COLO829 (cell line): ENCODE data around the gene HSBP1L1.

Experiments used
- DNase-seq: peaks from one replicate; pipeline ENCODE4 v3.0.0; 2012; ENCODE audit warnings: low spot score

HSBP1L1 gene

DNA sequence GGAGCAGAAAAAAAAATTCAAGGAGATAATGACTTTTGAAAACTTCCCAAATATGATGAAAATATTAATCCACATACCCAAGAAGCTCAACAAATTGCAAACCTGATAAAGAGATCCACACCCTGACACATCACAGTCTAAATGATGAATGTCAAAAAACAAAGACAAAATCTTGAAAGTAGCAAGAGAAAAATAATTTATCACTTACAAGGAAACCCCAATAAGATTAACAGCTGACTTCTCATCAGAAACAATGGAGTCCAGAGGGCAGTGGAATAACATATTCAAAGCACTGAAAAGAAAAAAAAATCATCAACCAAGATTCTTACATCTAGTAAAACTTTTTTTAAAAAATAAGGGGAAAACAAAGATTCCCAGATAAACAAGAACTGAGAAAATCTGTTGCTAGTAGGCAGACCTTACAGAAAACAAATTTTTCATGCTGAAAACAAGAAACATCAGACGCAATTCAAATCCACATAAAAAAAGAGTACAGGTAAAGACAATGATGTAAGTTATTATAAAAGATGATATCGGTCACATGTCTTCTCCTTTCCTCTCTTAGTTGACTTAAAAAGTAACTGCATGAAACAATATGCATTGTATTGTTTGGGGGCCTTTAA lies 34.3 kb upstream of the HSBP1L1 start:
- no peak for DNase-seq

GRCh38 chr18:79931475-79931874 lies 33.0 kb upstream of the HSBP1L1 start:
- DNase-seq = no peak

DNA sequence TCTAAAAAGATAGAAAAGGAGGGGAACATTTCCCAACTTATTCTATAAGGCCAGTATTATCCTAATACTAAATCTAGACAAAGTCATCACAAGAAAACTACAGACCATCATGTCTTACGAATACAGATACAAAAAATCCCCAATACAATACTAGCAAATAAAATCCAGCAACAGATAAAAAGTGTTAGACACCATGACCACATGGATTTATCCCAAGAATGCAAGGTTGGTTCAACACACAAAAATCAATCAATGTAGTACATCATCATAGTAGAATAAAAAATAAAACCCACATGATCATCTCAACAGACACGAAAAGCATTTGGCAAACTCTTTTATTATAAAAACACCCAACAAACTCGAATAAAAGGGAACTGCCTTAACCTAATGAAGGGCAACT lies 31.5 kb upstream of the HSBP1L1 start:
- no peak for DNase-seq

- DNase-seq = no peak
Observed at GRCh38 chr18:79933765-79934164, 30.7 kb upstream of the HSBP1L1 start.

GRCh38 chr18:79934311-79935097 lies 29.9 kb upstream of the HSBP1L1 start:
- no peak for DNase-seq

GRCh38 chr18:79935098-79935480 lies 29.4 kb upstream of the HSBP1L1 start:
- DNase-seq = no peak

DNA sequence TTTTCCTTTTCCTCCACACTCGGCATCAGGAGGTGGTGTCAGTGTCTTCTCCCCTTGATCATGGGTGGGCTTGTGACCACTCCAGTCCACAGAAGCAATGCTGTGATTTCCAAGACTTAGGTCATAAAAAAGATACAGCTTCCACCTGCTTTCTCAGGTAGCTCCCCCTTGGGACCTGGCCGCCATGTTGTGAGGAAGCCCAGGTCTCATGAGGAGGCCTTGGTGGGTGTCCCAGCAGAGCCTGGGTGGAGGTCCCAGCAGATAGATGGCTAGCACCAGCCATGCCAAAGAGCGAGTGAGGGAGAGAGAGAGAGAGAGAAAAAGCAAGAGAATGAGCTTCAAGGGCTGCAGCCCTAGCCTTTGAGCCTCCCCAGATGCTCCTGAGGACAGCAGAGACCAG lies 28.9 kb upstream of the HSBP1L1 start:
- no peak for DNase-seq

GRCh38 chr18:79935925-79936324 lies 28.5 kb upstream of the HSBP1L1 start:
- no peak for DNase-seq

DNA sequence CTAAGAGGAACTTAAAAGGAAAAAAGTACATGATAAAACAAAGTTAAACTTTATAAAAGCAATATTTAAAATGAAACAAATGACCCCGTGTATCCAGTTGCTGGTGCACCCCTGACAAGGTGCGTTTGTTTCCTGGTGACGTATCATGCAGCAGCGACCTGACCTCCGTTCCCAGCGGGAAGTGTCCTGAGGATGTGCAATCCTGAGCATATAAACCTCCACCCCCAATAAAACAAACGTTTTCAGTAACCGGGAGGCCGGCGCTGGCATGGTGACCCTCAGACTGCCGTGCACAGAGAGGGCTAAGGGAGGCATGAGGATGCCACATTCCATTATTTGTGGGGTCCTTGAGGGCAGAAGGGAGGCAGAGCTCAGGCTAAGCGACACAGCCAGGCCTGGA lies 27.8 kb upstream of the HSBP1L1 start:
- DNase-seq = no peak

DNA sequence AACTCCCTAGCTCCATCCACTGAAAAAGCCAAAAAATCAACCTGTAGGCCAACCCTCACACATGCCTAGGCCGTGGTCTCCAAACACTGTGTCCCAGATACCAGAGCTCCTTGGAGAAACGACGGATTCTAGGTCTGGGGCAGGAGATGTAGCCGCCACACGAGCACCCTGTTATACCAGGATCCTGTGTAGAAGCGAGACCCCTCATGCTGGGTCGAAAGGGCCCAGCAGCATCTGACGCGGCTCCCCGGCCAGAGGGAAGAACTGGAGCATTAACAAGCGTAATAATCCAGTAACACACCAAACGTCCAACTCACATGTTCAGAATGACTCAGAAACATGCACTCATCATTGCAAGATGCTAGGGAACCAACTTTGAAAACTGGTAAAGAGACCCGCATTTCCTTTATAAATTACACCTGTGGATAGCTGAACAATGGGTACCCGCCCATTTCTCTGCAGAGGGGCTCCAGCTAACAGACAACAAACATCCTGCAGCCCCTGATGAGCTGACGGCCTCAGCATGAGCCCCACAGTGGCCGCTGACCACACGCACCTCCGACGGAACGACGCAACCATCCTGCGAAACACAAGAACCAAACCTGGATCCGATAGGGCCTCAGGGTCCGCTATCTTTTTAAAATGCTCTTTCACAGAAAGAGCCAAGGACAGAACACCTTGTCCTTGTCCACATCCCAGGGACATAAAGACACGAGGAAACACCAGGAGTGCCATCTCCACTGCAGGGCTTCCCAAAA lies 27.2 kb upstream of the HSBP1L1 start:
- no peak for DNase-seq

DNA sequence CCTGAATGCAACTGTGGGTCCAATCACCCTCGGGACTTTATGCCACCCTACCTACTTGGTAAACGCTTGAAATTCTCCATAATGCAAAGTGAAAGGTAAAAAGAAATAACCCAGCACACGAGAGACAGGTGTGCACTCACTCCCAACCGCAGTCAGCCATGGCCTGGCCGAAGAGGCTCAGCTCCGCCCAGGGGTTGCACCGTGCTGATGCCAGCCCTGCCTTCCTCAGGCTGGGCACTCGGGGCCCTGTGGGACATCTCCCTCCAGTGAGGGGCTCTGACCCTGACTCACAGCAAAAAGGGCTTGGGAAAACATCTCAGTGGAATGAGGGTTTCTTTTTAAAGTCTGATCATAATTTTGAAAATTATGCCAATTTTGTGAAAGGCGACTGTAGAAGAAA lies 26.2 kb upstream of the HSBP1L1 start:
- DNase-seq = no peak

DNA sequence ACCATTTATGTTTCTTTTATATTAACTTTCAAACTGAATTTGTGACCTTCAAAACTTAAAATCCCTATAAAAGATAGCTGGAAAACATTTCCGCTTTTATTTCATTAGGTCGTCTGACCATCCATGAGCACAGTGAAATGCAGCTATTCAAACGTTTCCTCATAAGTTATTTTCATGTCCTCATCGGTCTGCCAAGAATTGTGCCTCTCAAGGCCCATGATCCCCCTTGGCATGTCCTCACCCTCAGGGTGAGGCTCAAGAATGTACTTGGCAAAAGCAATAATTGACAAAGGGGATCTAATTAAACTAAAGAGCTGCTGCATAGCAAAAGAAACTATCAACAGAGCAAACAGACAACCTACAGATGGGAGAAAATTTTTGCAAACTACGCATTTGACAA lies 25.3 kb upstream of the HSBP1L1 start:
- DNase-seq = no peak

- no peak for DNase-seq
Observed at GRCh38 chr18:79940126-79940813, 24.2 kb upstream of the HSBP1L1 start.

DNA sequence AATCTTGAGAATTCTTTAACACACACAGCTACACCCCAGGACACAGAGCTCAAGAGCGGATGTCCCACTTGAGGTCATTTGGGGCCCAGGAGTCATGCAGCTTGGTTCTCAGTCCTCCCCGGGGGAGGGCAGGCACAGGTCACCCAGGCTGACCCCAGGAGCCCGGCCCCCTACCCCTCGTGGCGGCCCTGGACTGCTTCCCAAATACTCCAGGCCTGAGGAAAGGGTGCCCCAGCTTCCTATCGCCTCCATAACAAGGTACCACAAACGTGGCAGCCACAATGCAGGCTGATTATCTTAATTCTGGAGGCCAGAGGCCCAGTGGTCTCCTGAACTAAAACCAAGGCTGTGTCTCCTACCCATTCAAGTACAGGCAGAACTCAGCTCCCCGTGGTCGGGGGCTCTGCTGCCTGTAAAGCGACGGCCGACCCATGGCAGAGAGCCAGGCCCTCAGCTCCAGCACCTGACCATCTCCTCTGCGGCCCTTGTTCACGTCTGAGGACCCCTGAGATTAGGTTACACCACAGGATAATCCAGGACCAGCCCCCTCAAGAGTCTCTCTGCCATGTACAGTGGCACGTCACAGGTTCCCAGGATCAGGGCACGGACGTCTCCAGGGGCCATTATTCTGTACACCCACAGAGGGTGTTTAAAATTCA lies 23.5 kb upstream of the HSBP1L1 start:
- no peak for DNase-seq

- DNase-seq = no peak
Observed at GRCh38 chr18:79941473-79942119, 22.8 kb upstream of the HSBP1L1 start.

- no peak for DNase-seq
Observed at GRCh38 chr18:79942211-79942610, 22.2 kb upstream of the HSBP1L1 start.

- DNase-seq = no peak
Observed at GRCh38 chr18:79942786-79943607, 21.4 kb upstream of the HSBP1L1 start.

DNA sequence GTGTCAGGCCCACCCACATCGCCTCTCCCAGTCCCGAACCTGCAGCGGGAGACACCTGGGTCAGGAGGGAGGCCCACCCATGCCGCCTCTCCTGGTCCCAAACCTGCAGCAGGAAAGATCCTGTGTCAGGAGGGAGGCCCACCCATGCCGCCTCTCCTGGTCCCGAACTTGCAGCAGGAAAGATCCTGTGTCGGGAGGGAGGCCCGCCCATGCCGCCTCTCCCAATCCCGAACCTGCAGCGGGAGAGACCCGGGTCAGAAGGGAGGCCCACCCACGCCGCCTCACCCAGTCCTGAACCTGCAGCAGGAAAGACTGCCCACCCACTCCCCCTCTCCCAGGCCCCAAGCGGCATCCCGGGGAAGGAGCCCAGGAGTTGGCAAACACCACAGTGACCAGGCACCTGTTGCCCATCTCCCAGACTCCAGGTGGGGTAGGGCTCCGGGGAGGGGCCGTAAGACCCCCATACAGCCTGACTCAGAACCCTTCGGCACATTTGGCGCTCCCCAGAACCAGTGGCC lies 20.8 kb upstream of the HSBP1L1 start:
- DNase-seq = no peak

- DNase-seq = no peak
Observed at GRCh38 chr18:79944126-79944731, 20.2 kb upstream of the HSBP1L1 start.

DNA sequence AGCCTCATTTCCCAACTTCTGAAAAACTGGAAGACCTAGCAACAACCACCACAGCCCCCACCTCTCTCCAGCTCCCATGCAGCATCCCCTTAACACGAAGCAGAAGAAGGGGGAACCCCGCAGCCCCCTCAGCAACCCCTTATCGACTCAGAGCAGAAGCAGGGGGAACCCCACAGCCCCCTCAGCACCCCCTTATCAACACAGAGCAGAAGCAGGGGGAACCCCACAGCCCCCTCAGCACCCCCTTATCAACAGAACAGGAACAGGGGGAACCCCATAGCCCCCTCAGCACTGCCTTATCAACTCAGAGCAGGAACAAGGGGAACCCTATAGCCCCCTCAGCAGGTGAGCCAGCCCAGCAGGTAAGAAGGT lies 19.7 kb upstream of the HSBP1L1 start:
- DNase-seq = no peak
